Gastroesophageal sphincter (tissue), 4 donors: ENCODE measurements around the gene TMC6. TPM values are rescaled to one million over a fixed set of nuclear protein-coding genes. Genes with fewer than 3 reads are reported as not detected.
A peak's percentile ranks its signal among the peaks of the same experiment; 100 is the strongest.
"Not testable (repeated sequence)": the region's sequence is repeated elsewhere in the genome, so short reads cannot be mapped to it uniquely, and the experiment has no call there.

ENCODE experiments used
- ATAC-seq: fragments of 150-250 bp; one replicate; pipeline ENCODE4 v1.9.1; 2016; ENCODE audit warnings: mild to moderate bottlenecking, moderate library complexity
- H3K27ac ChIP-seq, 4 donors: fragments of 200-600 bp; sonication (generic) in 3 of 4; 1 replicate in 3 of 4; 2 replicates in 1 of 4; pipeline ENCODE4 v1.5.1; 2016 to 2019
- H3K27me3 ChIP-seq: fragments of 200-600 bp; sonication (generic); one replicate; pipeline ENCODE4 v1.5.1; 2019
- H3K36me3 ChIP-seq, 2 donors: fragments of 200-600 bp; sonication (generic); one replicate each; pipeline ENCODE4 v1.5.1; 2019; ENCODE audit warnings: control low read depth in 1 of 2
- H3K4me1 ChIP-seq, 3 donors: fragments of 200-600 bp; sonication (generic); 1 replicate in 2 of 3; 2 replicates in 1 of 3; pipeline ENCODE4 v1.5.1; 2016 to 2019; ENCODE audit warnings: control low read depth in 2 of 3
- H3K4me3 ChIP-seq, 2 donors: fragments of 200-600 bp; sonication (generic); one replicate each; pipeline ENCODE4 v1.5.1; 2019; ENCODE audit warnings: mild to moderate bottlenecking in 1 of 2, moderate library complexity in 1 of 2
- H3K9me3 ChIP-seq, 3 donors: fragments of 200-600 bp; sonication (generic); one replicate each; pipeline ENCODE4 v1.5.1; 2017 to 2019; ENCODE audit warnings: control low read depth in 2 of 3
- EP300 ChIP-seq: sonication (generic); formaldehyde crosslinking; IDR thresholded peaks from one replicate; pipeline ENCODE4 v1.6.1; 2017; ENCODE audit warnings: antibody characterized with exemption, mild to moderate bottlenecking
- POLR2A ChIP-seq, 2 donors: fragments of 450-650 bp; IDR thresholded peaks; one replicate each; pipeline ENCODE4 v1.6.1; 2017; ENCODE audit warnings: antibody characterized with exemption in 2 of 2, mild to moderate bottlenecking in 2 of 2, moderate library complexity in 1 of 2
- POLR2AphosphoS5 ChIP-seq: sonication (generic); formaldehyde crosslinking; IDR thresholded peaks from one replicate; pipeline ENCODE4 v1.6.1; 2017; ENCODE audit warnings: antibody characterized with exemption
- WGBS, 2 donors: methylation state at CpG; one replicate each; pipeline ENCODE4 v1.1.5; 2018; ENCODE audit warnings: low coverage in 1 of 2; 5-methylcytosine and 5-hydroxymethylcytosine counted together
- total RNA-seq, 4 donors: library from RNA; depleted of rRNA; stranded (reverse); fragments of >200 nt; gene quantifications; one replicate each; pipeline ENCODE4 v1.1.0, GENCODE V29; 2016
- TF ChIP-seq, protein P1 (sequence below), 4 experiments: fragments of 200-600 bp in 2 of 4; fragments of 450-650 bp in 2 of 4; sonication (generic) in 1 of 4; IDR thresholded peaks; one replicate each; pipeline ENCODE4 v1.5.1; 2017 to 2019; ENCODE audit warnings: antibody characterized with exemption in 4 of 4, mild to moderate bottlenecking in 2 of 4, moderate library complexity in 2 of 4

TMC6 gene
- total RNA-seq, 4 donors from 2014 or later = 12.4 to 19.0 (median 15.5) TPM

DNA sequence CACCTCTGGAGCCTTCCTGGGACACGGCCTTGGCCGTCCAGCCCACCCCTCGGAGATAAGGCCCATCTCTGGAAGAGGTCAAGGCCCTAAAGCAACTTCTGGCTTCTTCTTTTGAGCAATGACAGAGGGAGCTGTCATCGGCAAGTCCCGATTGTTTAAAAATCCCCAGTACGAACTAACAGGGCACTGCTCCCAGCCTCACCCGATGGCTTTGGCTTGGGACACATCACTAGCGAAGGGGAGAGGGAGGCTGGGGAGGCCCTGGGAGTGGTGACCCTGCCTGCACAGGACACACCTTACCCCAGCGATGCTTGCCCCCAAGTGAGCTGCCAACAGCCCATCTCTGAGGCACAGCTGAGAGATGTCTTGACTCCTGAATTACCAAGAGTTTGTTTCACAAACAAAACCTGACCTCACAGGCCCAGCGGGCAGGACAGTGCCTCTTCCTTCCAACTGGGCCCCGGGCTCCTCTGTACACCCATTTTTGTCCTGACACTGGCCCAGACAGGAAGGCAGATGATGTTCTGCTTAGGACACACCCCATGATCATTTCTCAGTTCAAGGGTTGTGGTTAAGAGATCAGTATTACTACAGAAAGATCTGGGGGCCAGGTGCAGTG is 44.7 kb upstream of the TMC6 start:
- peaks cover 0 to 93% (median 65%) of the 10 kb centered on the region in 3 donors for H3K4me1 ChIP-seq
- no peak overlapping the region for H3K4me3 ChIP-seq
- 11 to 30% methylated on average over 2 to 4 of the region's 11 CpGs for WGBS, 2 donors
- H3K36me3 ChIP-seq = peaks cover 0 to 18% of the 10 kb centered on the region in 2 donors
- TF ChIP-seq, protein P1, sequence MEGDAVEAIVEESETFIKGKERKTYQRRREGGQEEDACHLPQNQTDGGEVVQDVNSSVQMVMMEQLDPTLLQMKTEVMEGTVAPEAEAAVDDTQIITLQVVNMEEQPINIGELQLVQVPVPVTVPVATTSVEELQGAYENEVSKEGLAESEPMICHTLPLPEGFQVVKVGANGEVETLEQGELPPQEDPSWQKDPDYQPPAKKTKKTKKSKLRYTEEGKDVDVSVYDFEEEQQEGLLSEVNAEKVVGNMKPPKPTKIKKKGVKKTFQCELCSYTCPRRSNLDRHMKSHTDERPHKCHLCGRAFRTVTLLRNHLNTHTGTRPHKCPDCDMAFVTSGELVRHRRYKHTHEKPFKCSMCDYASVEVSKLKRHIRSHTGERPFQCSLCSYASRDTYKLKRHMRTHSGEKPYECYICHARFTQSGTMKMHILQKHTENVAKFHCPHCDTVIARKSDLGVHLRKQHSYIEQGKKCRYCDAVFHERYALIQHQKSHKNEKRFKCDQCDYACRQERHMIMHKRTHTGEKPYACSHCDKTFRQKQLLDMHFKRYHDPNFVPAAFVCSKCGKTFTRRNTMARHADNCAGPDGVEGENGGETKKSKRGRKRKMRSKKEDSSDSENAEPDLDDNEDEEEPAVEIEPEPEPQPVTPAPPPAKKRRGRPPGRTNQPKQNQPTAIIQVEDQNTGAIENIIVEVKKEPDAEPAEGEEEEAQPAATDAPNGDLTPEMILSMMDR (IDR thresholded peaks at IDR 0.05) = no peak
- TF ChIP-seq POLR2AphosphoS5 (peak; percentile 3), EP300 (no peak), POLR2A (IDR thresholded peaks at IDR 0.05) (no peak)
- ATAC-seq = peak; percentile 5
- peak overlapping the region; percentile 36 to 98 (median 94) for H3K27ac ChIP-seq
- H3K9me3 ChIP-seq = no peaks in the 10 kb centered on the region
- no peaks in the 10 kb centered on the region for H3K27me3 ChIP-seq

DNA sequence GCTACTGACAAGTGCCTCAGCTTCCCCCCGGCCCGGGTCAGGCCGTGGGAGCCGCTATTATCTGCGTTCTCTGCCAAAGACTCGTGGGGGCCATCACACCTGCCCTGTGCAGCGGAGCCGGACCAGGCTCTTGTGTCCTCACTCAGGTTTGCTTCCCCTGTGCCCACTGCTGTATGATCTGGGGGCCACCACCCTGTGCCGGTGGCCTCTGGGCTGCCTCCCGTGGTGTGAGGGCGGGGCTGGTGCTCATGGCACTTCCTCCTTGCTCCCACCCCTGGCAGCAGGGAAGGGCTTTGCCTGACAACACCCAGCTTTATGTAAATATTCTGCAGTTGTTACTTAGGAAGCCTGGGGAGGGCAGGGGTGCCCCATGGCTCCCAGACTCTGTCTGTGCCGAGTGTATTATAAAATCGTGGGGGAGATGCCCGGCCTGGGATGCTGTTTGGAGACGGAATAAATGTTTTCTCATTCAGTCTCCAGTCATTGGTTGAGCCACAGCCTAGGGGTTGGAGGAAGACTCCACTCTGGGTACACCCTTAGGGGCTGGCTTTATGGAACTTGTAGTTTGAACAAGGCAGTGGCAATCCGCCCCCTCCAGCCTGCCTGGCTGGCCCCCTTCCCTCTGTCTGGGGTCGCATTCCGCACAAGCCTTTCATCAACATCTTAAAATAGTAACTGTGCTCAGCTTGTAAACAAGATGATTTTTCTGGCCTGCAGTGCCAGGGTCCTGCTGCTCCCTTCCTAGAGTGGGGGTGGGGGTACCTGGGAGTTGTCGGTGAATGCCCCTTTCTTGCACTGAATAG is 43.9 kb upstream of the TMC6 start:
- peak overlapping the region in 1 of 2 donors; percentile 7 for H3K4me3 ChIP-seq
- H3K27ac ChIP-seq = peak overlapping the region; percentile 36 to 98 (median 94)
- ATAC-seq = peak; percentile 10
- peaks cover 0 to 91% (median 65%) of the 10 kb centered on the region in 3 donors for H3K4me1 ChIP-seq
- H3K9me3 ChIP-seq = no peaks in the 10 kb centered on the region
- no peak for TF ChIP-seq POLR2A (IDR thresholded peaks at IDR 0.05)
- TF ChIP-seq, protein P1 (IDR thresholded peaks at IDR 0.05) = no peak
- TF ChIP-seq EP300 = no peak
- peak; percentile 33 for TF ChIP-seq POLR2AphosphoS5
- WGBS, 2 donors = 0 to 25% methylated on average over 2 to 11 of the region's 19 CpGs
- no peaks in the 10 kb centered on the region for H3K27me3 ChIP-seq
- H3K36me3 ChIP-seq = peaks cover 0 to 18% of the 10 kb centered on the region in 2 donors

DNA sequence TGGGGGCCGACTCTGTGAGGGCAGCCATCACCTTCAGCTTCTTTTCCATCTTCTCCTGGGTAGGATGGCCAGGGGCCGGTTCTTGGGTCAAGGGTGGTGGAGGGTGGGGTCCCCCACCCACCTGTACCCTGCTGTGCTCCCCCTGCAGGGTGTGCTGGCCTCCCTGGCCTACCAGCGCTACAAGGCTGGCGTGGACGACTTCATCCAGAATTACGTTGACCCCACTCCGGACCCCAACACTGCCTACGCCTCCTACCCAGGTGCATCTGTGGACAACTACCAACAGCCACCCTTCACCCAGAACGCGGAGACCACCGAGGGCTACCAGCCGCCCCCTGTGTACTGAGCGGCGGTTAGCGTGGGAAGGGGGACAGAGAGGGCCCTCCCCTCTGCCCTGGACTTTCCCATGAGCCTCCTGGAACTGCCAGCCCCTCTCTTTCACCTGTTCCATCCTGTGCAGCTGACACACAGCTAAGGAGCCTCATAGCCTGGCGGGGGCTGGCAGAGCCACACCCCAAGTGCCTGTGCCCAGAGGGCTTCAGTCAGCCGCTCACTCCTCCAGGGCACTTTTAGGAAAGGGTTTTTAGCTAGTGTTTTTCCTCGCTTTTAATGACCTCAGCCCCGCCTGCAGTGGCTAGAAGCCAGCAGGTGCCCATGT is 43.2 kb upstream of the TMC6 start:
- WGBS, 2 donors = 60 to 100% methylated on average over 1 to 2 of the region's 19 CpGs
- H3K27me3 ChIP-seq = not testable (repeated sequence)

DNA sequence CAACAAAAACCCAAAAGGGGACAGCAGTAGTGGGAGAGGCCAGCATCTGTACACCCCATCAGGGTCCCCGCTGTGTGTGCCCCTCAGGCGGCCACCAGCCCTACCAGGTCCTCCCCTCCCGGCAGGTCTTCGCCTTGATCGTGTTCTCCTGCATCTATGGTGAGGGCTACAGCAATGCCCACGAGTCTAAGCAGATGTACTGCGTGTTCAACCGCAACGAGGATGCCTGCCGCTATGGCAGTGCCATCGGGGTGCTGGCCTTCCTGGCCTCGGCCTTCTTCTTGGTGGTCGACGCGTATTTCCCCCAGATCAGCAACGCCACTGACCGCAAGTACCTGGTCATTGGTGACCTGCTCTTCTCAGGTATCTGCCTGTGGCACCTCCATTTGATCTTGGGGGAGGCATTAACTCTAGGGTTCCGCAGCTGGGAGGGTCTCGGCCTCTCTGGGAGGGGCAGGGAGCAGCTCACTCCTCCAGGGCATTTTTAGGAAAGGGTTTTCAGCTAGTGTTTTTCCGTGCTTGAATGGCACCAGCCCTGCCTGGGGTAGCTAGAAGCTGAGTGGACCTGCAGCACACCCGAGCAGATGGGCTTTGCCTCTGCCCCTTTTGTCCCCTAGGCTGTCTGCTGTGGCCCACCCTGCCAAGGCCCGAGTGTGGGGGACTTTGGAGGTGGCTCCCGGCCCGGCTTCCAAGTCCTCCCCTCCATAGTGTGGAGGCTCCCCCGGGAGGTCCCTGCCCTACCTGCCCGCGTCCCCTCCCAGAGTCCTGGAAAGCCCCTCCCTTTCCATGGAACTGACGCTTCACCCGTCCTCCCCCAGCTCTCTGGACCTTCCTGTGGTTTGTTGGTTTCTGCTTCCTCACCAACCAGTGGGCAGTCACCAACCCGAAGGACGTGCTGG is 42.4 kb upstream of the TMC6 start:
- no peak for TF ChIP-seq EP300
- TF ChIP-seq, protein P1 (IDR thresholded peaks at IDR 0.05) = no peak
- no peak for TF ChIP-seq POLR2AphosphoS5
- no peak for TF ChIP-seq POLR2A (IDR thresholded peaks at IDR 0.05)
- peak overlapping the region in 3 of 4 donors; percentile 91 to 98 (median 98) for H3K27ac ChIP-seq
- no peaks in the 10 kb centered on the region for H3K27me3 ChIP-seq
- H3K9me3 ChIP-seq = no peaks in the 10 kb centered on the region
- peaks cover 0 to 76% (median 59%) of the 10 kb centered on the region in 3 donors for H3K4me1 ChIP-seq
- WGBS, 2 donors = 100% methylated on average over 1 of the region's 31 CpGs; no CpG with 5 or more reads in 1 of the 2 donors
- H3K36me3 ChIP-seq = peaks cover 0 to 18% of the 10 kb centered on the region in 2 donors
- no peak for ATAC-seq
- no peak overlapping the region for H3K4me3 ChIP-seq

More for the DNA sequence above, 43.2 kb upstream of the TMC6 start:
- not testable (repeated sequence) for ATAC-seq, H3K9me3 ChIP-seq
- Histone ChIP-seq H3K4me1 (peaks cover 0 to 84% (median 65%) of the 10 kb centered on the region in 3 donors), H3K36me3 (peaks cover 0 to 18% of the 10 kb centered on the region in 2 donors), H3K27ac (peak overlapping the region; percentile 36 to 98 (median 94)), H3K4me3 (peak overlapping the region in 1 of 2 donors; percentile 7)
